SIG-M5 treated with dmso at 0.1 percent for 504 hours (cell line): ENCODE results near the gene ZXDC.

Experiments
- DNase-seq: peaks from one replicate; lab custom pipeline; 2025; ENCODE audit not compliant: unreplicated experiment; lab: John Stamatoyannopoulos, UW

Gene ZXDC

DNA sequence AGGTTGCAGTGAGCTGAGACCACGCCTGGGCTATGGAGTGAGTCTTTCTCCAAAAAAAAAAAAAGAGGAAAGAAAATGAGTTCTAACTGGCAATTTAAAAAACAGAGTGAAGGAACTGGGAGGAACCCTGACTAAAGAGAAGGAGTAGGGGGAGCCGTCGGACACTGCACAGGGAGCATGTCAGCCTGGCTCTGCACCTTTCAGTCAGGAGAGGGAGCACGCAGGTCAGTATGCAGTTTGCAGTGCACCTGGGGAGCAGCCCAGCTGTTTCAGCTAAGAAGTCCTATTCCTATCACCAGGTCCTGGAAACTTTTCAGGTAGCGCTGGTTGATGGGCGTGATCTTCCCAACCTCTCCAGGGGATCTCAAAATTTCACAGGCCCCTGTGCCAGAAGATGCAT, 14.9 kb upstream of the ZXDC start:
- DNase-seq, result no peak

DNA sequence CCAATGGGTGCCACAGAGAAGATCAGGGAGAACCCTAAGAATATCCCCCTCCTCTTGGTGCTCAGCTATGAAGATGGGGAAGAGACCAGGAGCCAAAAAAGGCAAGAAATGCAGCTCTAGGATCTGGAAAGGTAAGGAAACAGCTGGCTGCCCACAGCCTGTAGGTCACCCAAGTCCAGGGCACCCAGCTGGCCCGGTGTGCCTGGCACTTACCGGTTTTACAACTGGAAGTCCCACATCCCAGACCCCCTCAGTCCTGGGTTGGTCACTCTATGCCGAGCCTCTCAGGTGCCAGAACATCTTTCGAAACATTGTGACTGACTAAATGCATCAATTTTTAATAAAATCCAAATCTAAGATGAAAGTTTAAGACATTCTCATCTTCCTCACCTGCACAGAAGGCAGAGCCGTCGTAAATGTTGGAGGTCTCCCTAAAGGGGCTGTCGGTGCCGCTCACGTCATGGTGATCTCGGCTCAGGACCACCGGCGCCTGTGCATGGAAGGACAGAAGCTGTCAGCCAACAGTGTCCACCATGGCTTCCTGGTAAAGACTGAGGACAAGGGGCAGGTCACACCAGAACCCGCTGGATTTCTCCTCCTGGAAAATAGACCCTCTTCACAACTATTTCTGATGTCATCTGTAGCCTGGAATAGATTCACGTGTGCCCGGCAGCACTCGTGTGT, 13.3 kb upstream of the ZXDC start:
- DNase-seq, result no peak

DNA sequence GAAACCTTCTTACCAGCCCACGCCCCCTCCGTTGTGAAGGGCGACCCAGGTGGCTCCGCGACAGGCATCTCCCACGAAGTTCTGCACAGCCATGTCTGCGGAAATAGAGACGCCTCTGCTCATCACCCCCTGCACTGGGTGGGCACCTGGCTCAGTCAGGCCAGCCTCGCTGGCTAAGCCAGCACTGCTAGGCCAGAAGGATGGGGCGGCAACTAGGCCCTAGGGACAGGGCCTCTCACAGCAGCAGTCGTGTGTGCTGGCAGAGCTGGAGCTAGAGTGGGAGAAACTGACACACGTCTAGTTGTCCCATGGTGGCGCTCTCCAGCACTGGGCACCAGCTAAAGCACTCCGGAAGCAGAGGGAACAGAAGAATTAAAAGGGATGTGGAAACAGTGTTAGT, 12.5 kb upstream of the ZXDC start:
- DNase-seq, result no peak

DNA sequence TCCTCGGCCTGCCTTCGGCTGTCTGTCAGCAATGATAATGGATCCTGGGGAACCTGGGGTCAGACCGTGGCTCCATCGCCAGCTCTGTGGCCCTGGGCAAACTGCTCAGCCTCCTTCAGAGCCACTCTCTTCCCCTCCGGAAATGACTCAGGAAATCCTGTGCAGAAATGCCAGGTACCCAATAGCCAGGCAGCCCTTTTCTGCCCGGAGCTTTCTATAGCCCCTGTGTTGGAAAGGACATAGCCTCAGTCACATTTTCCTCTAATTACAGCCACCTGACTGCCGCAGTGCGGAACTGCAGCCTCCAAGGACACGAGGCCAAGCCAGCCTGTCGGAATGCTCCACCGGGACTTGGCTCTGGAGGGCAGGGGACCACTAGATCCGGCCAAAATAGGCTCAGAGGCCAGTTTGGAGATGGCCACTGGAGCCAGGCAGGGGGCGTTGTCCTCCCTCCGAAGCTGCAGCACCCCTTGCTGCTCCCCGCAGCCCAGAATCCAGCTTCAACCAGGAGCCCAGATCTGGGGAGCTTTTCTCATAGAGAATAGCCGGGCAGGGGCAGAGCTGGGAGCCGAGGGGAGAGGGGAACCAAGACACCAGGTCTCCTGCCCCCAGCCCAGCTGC, 11.6 kb upstream of the ZXDC start:
- DNase-seq, result no peak

DNA sequence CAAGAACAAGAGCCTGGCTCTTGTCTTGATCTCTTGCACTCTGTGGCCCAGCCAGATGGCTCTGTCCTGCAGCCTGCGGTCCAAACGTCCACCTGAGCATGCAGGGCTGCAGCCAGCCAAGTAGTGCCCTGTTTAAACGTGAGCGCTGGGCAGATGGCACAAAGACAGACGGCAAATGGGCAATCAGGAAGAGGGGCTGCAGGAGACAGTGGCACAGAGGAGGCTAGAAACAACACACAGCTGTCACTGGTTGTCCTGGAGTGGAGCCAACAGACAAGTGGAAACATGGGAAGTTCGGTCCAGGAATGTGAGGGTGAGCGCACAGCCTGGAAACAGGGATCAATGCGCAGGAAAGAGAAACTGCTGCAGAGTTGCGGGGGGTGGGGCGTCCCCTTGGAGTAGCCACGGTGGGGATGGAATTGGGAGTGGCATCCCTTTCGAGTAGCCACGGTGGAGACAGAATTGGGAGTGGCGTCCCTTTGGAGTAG, 10.7 kb upstream of the ZXDC start:
- DNase-seq, result no peak

DNA sequence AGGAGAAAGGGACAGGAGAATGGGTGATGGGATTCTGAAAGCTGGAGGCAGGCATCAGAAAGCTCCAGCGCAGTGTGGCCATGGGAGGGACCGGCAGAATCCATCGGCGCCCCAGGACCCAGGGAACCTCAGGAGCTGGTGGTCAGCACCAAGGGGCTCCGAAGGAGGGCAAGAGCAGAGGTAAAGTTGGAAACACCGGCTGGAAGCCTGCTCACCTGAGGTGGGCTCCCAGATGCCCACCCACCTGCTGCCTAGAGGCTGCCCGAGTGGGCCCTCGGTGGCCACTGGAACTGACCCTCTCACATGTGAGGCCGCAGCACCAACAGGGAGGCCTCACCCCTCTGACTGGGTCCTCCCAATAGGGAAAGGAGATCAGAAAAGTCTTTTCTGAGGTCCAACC, 10.3 kb upstream of the ZXDC start:
- no peak for DNase-seq

DNA sequence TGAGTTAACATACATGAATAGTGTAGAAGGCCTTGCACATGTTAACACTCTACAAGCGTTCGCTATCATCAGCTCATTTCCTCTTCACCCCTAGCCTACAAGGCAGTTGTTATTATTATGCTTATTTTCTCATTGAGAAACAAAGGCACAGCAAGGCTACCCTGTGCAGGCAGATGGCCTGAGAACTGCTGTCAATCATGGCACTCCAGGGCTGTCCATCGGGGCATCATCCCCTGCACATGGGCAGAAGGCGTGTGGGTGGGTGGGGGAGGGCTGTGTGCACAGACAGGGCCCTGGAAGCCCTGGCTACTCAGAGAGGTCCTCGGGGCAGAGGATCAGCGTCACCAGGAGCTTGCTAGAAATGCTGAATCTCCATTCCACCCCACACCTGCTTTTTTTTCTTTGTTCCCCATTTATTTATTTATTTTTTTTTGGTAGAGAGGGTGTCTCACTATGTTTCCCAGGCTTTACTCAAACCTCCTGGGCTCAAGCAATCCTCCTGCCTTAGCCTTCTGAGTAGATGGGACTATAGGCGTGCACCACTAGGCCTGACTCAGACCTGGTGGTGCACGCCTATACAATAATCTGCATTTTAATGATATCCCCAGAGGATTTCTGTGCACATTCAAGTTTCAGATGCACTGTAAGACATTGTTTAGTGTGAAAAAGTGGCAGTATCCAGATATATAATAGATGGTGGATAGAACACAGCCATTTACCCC, 9.6 kb upstream of the ZXDC start:
- no peak for DNase-seq

DNA sequence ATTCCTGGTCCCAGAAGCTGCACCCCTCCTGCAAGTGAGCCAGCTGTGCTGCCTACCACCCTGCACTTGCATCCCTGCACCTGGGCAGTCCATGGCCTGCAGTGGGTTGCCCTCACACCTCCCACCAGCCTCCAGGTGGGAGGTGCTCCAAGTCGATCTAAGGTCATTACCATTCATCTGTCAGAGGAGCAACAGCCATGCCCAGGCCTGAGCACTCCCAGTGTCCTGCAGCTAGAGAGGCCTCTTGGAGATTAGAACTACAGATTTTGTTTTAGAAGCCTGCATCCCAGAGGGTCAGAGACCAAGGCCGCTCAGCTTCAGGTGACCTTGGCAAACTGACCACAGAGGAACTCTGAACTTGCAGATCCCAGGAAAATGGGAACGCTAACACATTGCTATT, 9.0 kb upstream of the ZXDC start:
- DNase-seq, result no peak

DNA sequence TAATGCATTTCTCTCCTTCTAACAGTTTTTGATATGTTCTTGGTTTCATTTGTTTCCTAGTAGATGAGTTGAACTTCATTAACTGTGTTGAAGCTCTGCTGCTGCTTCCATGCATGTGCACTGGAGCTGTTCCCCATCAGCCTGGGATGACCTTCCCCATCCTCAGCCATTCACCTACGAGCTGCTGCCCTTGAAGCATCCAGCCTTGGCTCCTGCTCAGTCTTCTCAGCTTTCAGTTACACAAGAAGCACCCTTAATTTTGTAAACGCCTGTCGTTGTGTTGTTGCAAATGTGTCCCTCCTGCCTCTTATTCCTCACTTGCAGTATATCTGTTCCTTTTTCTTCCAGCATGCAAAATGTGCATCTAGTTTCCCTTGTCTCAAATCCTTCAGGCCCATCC, 8.5 kb upstream of the ZXDC start:
- DNase-seq, result no peak

DNA sequence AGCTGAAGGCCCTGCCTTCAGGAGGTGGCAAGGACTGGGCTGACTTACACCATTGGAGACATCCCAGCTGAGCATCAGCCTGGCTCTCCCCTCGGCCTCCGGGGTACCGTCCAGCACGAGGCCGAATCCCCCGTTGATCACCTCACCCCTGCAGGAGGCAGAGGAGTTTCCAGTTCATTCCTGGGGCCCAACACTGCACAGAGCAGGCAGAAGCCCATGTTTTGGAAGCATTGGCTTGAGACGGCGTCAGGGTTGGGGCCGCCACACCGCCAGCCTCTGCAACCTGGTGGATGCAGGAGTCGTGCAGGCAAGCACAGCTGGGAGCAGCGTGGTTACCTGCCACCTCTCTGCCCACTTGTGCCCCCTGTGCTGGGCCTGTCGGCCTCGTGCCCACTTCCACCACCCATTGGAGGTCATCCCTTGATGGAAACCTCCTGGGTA, 7.7 kb upstream of the ZXDC start:
- DNase-seq, result no peak

DNA sequence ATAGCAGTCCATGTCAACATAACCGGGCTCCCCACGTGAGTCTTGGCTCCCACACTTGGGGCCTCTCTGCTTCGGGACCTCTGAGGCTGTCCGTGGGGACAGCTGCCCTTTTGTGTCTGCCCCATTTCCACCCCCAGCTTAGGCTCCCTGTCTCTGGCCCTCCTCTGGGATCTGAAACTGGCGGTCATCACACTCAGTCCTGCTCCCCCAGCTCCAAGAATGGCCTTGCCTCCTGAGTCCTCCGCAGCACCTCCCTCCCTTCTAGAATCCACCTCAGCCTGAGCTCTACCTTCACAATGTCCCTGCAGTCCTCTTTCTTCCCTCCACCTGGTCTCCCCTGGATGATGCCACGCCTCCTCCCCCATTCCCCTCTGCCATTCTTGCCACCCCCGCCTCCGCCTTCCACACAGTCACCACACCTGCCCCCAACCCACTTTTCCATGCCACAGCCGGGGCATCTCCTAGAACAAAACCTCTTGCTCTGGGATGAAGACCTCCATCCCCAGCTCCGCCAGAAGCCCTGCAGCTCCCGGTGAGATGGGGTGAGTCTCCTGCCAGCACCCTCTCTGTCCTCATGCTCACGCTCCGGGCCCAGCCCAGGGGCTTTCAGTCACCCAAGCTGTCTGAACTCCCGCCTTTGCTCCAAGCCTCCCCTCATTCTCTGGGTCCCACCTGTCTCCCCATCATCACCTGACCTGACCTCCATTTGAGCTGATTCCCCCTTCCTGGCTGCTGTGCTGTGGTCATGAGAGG, 7.0 kb upstream of the ZXDC start:
- no peak for DNase-seq

DNA sequence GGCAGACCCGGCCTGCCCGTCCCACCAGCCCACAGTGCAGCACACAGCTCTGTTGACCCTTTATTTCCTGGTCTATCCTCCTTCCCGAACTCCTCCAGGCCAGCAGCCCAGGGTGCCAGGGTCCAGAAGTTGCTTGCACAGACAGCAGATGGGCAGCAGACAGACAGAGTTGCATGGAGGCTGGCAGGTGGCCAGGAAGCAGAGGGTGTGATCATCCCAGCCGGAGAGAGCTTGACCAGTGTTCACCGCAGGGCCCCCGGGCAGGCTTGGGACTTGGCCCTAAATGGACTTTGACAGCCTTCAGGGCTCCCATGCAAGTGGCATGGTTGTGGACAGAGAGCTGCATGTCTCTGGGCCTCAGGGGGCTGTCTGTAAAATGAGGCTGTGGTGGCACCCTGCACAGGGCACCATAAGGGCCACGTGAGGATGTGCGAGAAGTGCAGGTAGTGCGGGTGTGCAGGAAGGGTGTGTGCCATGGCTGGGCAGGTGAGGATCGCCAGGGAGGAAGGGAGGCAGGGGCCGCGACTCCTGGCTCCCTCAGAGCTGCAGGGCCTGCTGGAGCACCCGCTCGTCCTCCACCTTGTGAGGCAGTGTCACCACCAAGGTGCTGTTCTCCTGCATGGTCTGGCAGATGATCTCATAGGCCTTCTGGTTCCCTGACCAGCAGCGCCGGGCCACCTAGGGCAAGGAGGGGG, 6.3 kb upstream of the ZXDC start:
- DNase-seq, result no peak

DNA sequence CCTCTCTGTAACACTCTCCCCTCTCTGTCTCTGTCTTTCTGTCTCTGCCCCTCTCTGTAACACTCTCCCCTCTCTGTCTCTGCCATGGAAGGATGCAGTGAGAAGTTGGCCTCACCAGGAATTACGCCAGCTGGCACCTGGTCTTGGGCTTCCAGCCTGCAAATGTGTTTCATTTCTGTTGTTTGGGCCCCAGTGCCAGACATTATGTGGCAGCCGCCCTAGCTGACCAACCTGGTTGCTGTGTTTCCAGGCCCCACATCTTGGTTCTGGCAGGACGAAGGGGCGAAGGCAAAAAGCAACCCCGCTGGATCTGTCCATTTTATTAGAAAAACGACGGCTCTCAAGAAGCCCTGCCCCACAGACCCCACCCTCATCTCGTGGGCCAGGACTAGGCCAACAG, 5.2 kb upstream of the ZXDC start:
- no peak for DNase-seq

DNA sequence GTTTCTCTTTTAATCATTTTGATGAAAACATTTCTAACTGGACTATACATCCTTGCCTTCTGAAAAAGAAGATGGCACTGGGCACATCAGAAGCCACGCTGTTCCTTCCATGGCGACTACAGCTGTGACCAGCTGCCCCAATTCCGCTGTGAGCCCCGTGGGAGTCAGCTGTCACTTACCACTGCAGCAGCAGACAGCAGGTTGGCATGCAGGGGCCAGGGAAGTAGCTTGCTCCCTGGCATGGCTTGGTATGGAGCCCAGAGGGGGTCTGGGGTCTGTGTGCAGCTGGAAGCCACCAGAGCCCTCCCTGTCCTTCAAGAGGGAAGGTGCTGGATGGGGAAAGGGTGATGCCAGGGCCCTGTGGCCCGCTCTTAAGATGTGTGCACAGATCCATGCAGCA, 4.5 kb upstream of the ZXDC start:
- DNase-seq, result no peak

DNA sequence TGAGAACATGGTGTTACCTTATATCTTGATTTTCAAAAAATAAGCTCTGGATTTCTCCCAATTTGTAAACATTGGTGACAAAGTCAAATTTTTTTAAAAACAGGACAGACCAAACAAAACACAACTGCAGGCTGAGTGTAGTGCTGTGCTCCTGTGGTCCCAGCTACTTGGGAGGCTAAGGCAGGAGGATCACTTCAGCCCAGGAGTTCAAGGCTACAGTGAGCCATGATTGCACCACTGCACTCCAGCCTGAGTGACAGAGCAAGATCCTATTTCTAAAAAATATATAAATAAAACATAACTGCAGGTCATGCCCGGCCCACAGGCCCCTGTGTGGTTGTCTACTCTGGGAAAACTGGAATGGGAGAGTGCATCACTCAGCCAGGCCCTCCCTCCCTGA, 4.0 kb upstream of the ZXDC start:
- DNase-seq, result no peak

DNA sequence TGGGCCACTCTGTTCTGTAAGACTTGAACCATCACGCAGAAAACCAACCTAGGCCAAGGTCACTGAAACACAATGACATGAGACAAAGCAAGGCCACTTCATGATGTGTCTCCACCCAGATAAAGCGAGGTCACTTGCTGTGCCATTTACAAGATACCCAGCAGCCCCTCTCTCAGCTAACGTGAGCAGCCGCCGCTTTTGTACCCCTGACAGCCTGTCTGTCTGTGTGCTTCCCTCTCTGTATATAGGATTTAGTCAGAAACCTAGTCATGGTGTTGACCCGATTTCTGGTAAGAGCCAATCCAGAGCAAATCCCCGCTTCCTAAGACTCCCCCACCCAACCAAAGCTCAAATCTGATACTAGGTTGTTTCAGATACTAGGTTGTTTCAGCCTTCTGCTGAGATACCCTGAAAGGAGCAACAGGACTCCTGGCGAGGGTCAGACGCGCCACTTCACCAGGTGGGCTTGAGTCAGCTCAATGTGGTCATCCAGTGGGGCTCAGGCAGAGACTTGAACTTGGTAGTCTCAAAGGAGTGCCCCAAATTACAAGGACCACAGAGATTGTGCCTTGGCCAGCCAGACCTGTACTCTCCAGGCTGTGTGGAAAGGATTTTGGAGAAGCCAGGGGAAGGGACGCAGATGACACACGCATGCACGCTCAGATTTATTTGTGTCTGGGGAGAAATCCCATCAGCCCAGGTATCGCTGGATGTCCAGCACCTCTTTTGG, 3.1 kb upstream of the ZXDC start:
- no peak for DNase-seq

DNA sequence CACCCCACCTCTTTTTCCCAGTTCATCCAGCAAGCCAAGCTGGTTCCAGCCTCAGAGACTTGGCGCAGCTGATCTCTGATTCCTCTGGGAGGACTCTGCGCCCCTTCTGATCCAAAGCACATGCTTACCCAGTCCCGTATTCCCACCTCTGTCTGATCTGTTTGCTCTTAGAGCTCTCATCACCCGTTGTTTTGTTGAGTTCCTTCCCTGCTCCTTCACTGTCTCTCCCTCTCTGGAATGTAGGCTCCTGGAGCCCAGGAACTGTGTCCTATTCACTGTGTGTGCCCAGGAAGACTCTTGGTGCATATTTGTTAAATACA, 1.3 kb upstream of the ZXDC start:
- no peak for DNase-seq

DNA sequence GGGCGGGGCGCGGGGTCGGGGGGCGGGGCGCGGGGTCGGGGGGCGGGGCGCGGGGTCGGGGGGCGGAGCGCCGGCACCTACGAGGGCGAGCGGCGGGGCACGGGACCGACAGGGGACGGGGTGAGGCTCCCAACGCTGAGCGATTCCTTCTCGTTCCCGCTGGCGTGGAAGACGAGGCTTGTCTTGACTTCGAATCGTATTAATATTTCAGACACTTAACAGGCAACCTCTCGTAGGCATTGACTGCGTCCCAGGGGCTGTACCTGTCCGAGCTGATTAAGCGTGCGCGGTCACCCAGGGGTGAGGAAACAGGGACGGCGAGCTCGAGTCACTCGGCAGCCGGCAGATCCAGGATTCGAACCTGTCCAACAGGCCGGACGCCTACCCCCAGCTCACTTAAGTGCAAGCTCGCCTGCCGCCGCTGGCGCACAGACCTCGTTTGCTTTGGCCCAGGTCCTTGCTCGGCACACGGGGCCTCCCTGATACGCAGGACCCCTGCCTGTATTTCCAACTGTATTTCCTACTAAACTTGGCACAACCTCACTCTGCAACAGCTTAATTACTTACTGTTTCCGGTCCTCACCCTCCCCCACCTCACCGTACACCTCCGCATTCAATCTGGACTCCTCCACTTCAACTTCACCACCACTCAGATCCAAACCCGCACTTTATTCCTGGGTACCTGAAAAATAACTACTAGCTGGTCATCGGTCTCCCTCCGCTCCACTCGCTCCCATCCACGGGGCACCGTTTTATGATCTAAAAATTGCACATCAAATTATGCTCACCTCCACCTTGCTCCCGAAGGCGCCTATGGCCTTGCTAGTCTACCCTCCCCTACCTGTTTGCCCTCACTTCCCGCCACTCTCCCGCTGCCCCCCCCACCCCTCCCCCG, 722 bp upstream of the ZXDC start:
- DNase-seq, result peak; percentile 68
